Mammary epithelial cell (primary cell): ENCODE measurements around the gene PDE11A.

ENCODE experiments used
- CTCF ChIP-seq, 2 donors: IDR thresholded peaks in 1 of 2; conservative IDR thresholded peaks in 1 of 2; 2 replicates each; pipeline ENCODE4 v1.5.1; 2011 to 2012; ENCODE audit warnings: inconsistent platforms in 2 of 2, low read length in 2 of 2, mild to moderate bottlenecking in 2 of 2, control low read depth in 1 of 2, low read depth in 1 of 2; ENCODE audit not compliant: insufficient read depth in 1 of 2; ENCODE audit errors: extremely low read depth in 1 of 2
- EZH2 ChIP-seq: IDR thresholded peaks from 2 replicates; pipeline ENCODE4 v1.6.1; 2012; ENCODE audit warnings: low read length, inconsistent platforms, borderline replicate concordance

GRCh38 chr2:177600917-177601316, 471.7 kb downstream of the PDE11A start:
- no peak for TF ChIP-seq CTCF (conservative IDR thresholded peaks at IDR 0.05 in 1 of 2, IDR thresholded peaks at IDR 0.05 in 1 of 2; ENCODE audit: extremely low read depth in 1 of 2, insufficient read depth in 1 of 2, low read depth in 1 of 2, low read length in 2 of 2)
- no peak for TF ChIP-seq EZH2
